Thyroid gland (tissue), 4 donors: ENCODE data around the gene MUCL3.

Experiments used
- POLR2A ChIP-seq, 2 donors: fragments of 450-650 bp; IDR thresholded peaks; one replicate each; pipeline ENCODE4 v1.6.1; 2017; ENCODE audit warnings: antibody characterized with exemption in 2 of 2, mild to moderate bottlenecking in 2 of 2, moderate library complexity in 1 of 2
- TF ChIP-seq, protein P1 (sequence below), 6 experiments: fragments of 200-600 bp in 3 of 6; fragments of 450-650 bp in 3 of 6; sonication (generic) in 3 of 6; IDR thresholded peaks; one replicate each; pipeline ENCODE4 v1.5.1; 2016 to 2019; ENCODE audit warnings: antibody characterized with exemption in 6 of 6, mild to moderate bottlenecking in 2 of 6, inconsistent platforms in 1 of 6, moderate library complexity in 1 of 6

DNA sequence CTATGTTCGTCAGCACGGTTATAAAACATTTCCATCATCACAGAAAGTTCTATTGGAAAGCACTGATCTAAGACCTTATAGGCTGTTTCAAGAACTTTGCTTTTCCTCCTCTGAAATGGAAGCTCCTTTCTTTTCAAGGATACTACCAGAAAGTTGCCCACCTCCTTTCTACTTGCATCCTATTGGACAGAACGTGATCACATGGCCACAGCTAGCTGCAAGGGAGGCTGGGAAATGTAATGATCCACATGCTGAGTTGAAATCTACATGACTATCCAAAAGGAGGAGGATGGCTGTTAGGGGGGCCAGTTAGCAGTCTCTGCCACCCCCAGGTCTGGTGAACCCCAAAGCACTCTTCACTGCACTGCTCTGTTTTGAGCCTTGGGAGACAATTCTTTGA is 12.1 kb upstream of the MUCL3 start:
- TF ChIP-seq POLR2A (IDR thresholded peaks at IDR 0.05) = no peak
- TF ChIP-seq, protein P1, sequence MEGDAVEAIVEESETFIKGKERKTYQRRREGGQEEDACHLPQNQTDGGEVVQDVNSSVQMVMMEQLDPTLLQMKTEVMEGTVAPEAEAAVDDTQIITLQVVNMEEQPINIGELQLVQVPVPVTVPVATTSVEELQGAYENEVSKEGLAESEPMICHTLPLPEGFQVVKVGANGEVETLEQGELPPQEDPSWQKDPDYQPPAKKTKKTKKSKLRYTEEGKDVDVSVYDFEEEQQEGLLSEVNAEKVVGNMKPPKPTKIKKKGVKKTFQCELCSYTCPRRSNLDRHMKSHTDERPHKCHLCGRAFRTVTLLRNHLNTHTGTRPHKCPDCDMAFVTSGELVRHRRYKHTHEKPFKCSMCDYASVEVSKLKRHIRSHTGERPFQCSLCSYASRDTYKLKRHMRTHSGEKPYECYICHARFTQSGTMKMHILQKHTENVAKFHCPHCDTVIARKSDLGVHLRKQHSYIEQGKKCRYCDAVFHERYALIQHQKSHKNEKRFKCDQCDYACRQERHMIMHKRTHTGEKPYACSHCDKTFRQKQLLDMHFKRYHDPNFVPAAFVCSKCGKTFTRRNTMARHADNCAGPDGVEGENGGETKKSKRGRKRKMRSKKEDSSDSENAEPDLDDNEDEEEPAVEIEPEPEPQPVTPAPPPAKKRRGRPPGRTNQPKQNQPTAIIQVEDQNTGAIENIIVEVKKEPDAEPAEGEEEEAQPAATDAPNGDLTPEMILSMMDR (IDR thresholded peaks at IDR 0.05) = no peak
